Stomach (tissue), 4 donors: ENCODE results near the gene PRKCE.

Experiments
- EP300 ChIP-seq: sonication (generic); formaldehyde crosslinking; IDR thresholded peaks from one replicate; pipeline ENCODE4 v1.6.1; 2017; ENCODE audit warnings: antibody characterized with exemption
- POLR2A ChIP-seq, 4 donors: fragments of 450-650 bp; IDR thresholded peaks; one replicate each; pipeline ENCODE4 v1.6.1; 2016; ENCODE audit warnings: antibody characterized with exemption in 4 of 4, control low read depth in 2 of 4, mild to moderate bottlenecking in 1 of 4, moderate library complexity in 1 of 4

- no peak for TF ChIP-seq EP300
- no peak for TF ChIP-seq POLR2A (IDR thresholded peaks at IDR 0.05)
Measured at GRCh38 chr2:46018773-46019591, 367.5 kb downstream of the PRKCE start.
